GM12872 (cell line): ENCODE results near the gene GLIS2.

ENCODE experiments used
- TF ChIP-seq, protein P1 (sequence below): IDR thresholded peaks from 3 replicates; pipeline ENCODE4 v1.5.1; 2011; ENCODE audit warnings: low read depth, mild to moderate bottlenecking, low read length, moderate library complexity; ENCODE audit not compliant: insufficient read depth

GLIS2 gene

GRCh38 chr16:4373356-4373908 is 57.6 kb downstream of the GLIS2 start:
- TF ChIP-seq, protein P1, sequence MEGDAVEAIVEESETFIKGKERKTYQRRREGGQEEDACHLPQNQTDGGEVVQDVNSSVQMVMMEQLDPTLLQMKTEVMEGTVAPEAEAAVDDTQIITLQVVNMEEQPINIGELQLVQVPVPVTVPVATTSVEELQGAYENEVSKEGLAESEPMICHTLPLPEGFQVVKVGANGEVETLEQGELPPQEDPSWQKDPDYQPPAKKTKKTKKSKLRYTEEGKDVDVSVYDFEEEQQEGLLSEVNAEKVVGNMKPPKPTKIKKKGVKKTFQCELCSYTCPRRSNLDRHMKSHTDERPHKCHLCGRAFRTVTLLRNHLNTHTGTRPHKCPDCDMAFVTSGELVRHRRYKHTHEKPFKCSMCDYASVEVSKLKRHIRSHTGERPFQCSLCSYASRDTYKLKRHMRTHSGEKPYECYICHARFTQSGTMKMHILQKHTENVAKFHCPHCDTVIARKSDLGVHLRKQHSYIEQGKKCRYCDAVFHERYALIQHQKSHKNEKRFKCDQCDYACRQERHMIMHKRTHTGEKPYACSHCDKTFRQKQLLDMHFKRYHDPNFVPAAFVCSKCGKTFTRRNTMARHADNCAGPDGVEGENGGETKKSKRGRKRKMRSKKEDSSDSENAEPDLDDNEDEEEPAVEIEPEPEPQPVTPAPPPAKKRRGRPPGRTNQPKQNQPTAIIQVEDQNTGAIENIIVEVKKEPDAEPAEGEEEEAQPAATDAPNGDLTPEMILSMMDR: no peak

DNA sequence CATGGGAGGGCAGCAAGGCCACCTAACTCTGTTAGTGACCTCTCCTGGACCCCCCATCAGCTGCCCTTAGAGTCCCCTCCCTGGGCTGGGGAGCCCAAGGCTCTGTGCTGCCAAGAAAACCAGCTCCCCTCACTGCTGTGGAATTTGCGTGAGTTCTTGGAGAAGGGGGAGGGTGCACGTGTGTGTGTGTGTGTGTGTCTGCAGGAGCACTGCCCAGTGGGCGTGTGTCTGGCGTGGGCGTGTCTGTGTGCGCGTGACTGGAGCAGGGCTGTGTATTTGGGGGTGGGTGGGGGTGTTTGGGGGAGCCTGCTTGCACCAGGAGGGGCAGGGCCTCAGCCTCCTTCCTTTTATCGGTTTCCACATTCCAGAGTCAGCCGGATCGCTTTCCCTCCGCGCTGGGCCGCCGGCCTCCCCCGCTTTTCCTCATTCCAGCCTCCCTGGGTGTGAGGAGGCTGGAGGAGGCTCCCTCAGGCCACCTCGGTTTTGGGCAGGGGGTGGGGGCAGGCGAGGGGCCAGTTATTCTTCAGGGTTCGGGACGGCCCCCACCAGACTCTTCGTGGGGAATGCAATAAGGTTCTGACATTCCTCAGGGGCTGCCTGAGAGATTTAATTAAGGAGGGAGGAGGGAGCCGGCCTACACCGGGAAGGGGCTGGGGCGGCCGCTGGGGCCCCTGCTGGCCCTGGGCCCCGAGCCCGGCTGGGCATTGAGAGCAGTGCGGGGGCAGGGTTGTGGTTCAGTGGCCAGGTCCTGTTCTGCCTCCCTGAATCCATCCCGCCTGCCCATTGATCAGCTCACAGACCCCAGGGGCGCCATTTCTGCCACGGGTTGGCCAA is 58.3 kb downstream of the GLIS2 start:
- TF ChIP-seq, protein P1: no peak

DNA sequence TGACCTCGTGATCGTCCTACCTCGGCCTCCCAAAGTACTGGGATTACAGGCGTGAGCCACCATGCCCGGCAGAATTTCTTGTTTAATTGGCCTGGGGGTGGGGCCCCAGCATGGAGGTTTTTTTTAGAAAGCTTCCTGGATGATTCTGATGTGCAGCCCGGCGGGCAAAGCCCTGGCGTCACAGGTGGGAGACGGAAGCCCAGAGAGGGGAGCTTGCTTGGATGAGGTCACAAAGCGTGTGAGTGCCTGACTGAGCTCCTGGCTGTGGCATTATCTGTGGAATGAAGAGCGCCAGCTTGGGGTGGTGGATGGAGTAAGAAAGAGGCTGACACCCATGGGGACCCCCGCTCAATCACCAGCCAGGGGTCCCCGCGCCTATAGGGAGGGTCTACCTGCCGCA is 59.9 kb downstream of the GLIS2 start:
- TF ChIP-seq, protein P1: no peak

DNA sequence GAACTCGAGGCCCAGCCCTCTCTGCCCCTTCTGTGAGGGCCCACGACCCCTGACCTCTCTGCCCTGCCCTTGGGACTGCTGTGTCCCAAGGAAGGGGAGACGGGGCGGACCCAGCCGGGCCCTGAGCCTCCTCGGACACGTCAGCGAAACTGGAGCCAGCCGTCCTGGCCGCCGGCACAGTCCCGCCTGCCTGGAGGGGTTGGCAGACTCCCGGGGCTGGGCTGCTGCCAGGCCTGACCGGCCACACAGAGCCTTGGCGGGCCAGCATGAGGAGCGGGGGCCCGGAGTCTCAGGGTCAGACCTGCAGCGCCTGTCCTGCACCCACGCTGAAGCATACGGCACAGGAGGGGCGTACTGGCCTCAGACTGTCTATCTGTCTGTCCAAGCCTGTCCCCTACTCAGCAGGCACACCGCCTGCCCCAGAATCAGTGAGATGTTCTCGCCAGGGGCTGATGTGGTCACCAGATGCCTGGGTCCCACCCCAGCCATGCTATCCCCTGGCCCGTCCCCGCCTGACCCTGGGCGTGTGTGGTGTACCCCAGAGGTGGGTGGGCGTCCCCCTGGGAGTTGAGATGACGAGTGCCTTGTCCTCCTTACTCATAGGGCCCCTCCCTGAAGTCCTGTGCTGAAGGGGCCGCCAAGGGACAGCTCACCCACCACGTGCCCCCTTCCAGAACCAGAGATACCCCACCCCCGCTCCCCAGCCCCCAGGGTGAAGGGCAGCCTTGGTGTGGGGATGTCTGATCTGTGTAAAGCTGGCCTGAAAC is 60.4 kb downstream of the GLIS2 start:
- TF ChIP-seq, protein P1: no peak

- TF ChIP-seq, protein P1: no peak
These were observed 61.2 kb downstream of the GLIS2 start for GRCh38 chr16:4376893-4377572.

DNA sequence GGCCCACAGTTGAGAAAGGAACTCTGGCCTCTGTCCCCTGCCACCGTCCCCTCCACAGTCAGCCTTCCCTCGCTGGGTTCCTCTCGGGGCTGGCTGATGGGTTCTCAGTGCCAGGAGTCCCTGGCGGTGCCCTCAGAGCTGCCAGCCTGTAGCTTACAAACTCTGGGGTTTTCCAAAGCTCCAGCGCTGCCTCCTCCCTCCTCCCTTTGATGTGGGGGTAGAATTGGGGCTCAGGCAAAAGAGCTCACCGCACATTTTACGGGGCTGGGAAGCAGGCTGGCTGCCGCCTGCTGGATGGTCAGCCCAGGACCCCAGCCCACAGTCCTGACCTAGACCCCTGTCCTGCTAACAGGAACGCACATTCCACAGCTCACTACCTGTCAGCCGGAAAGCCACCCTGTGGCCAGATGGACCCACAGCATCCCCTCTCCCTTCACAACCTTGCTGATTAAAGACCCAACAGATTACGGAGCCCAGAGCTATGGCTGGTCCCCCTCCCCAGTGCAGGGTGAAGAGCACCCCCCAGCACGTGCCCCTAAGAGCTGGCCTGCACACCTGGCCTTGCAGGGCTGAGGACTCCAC is 61.8 kb downstream of the GLIS2 start:
- TF ChIP-seq, protein P1: peak; percentile 16; the same call in 1 of the 3 replicates
